Measurements from ENCODE around the gene SLC46A3.

- TF ChIP-seq CTCF (IDR thresholded peaks at IDR 0.05; ENCODE audit: low read depth, low read length) (no peak), EZH2phosphoT487 (IDR thresholded peaks at IDR 0.05; ENCODE audit: low read depth) (no peak)
Measured at GRCh38 chr13:28658539-28658795, 60.3 kb downstream of the SLC46A3 start.
